IMR-90 (cell line): ENCODE data around the gene PIP5K1C. TPM values are rescaled to one million over a fixed set of nuclear protein-coding genes. Genes with fewer than 3 reads are reported as not detected.

Experiments
- ATAC-seq: fragments of 200-7000 bp; cut with Tn5 transposase; 2 replicates; pipeline ENCODE4 v1.9.1; 2020; ENCODE audit warnings: low read depth, mild to moderate bottlenecking, moderate library complexity
- BruUV-seq: library from RNA; stranded (reverse); fragments of 400-500 nt; replicated peaks from 2 replicates; lab custom pipeline; 2021; lab: Mats Ljungman, UMichigan
- CTCF ChIA-PET: fragments of 300-600 bp; formaldehyde crosslinking; extraction: SDS; loops from one replicate; lab custom pipeline; 2021; ENCODE audit warnings: antibody characterized with exemption; lab: Yijun Ruan, JAX
- POLR2A ChIA-PET: fragments of 300-600 bp; sonication (Branson Sonifier 250); formaldehyde crosslinking; loops from one replicate; lab custom pipeline; 2022; ENCODE audit warnings: antibody characterized with exemption; ENCODE audit not compliant: unreplicated experiment; lab: Charles Lee
- DNase-seq: peaks from one replicate; pipeline ENCODE4 v3.0.0; 2013
- H2AFZ ChIP-seq: replicated peaks from 2 replicates; pipeline ENCODE3; 2013; ENCODE audit warnings: low read length, mild to moderate bottlenecking; ENCODE audit not compliant: poor library complexity
- H2AK5ac ChIP-seq: 2 replicates; pipeline ENCODE4 v1.6.1; 2013; ENCODE audit warnings: low read depth, low read length, inconsistent platforms
- H2AK9ac ChIP-seq: replicated peaks from 2 replicates; pipeline ENCODE3; 2013; ENCODE audit warnings: mild to moderate bottlenecking, low read depth, low read length, moderate library complexity; ENCODE audit not compliant: poor library complexity
- H2BK120ac ChIP-seq: 2 replicates; pipeline ENCODE4 v1.6.1; 2013; ENCODE audit warnings: low read depth, low read length, inconsistent platforms
- H2BK15ac ChIP-seq: 3 replicates; pipeline ENCODE4 v1.6.1; 2013; ENCODE audit warnings: low read depth, low read length, inconsistent platforms
- H2BK20ac ChIP-seq: 2 replicates; pipeline ENCODE4 v1.6.1; 2013; ENCODE audit warnings: low read depth, mild to moderate bottlenecking, inconsistent platforms, low read length, moderate library complexity
- H2BK5ac ChIP-seq: 2 replicates; pipeline ENCODE4 v1.6.1; 2013; ENCODE audit warnings: mild to moderate bottlenecking, low read depth, low read length, inconsistent platforms; ENCODE audit not compliant: poor library complexity, severe bottlenecking
- H3K14ac ChIP-seq: replicated peaks from 2 replicates; pipeline ENCODE4 v1.6.1; 2013; ENCODE audit warnings: low read depth, low read length, inconsistent platforms
- H3K18ac ChIP-seq: 2 replicates; pipeline ENCODE4 v1.6.1; 2013; ENCODE audit warnings: low read depth, low read length, control low read depth
- H3K23ac ChIP-seq: 2 replicates; pipeline ENCODE4 v1.6.1; 2013; ENCODE audit warnings: low read depth, low read length, inconsistent platforms
- H3K27ac ChIP-seq: 2 replicates; pipeline ENCODE4 v1.5.1; 2013; ENCODE audit warnings: mild to moderate bottlenecking, control low read depth, low read length; ENCODE audit not compliant: insufficient read depth
- H3K27me3 ChIP-seq: 2 replicates; pipeline ENCODE4 v1.6.1; 2013; ENCODE audit warnings: low read length; ENCODE audit not compliant: control insufficient read depth, insufficient read depth
- H3K36me3 ChIP-seq: 2 replicates; pipeline ENCODE4 v1.6.1; 2013; ENCODE audit warnings: low read length, mixed read lengths; ENCODE audit not compliant: control insufficient read depth, insufficient read depth
- H3K4ac ChIP-seq: 2 replicates; pipeline ENCODE4 v1.6.1; 2013; ENCODE audit warnings: low read depth, low read length, inconsistent platforms
- H3K4me1 ChIP-seq: 2 replicates; pipeline ENCODE4 v1.6.1; 2013; ENCODE audit warnings: low read length, mixed read lengths; ENCODE audit not compliant: control insufficient read depth, insufficient read depth
- H3K4me2 ChIP-seq: 2 replicates; pipeline ENCODE4 v1.6.1; 2013; ENCODE audit warnings: low read depth, mild to moderate bottlenecking, control low read depth, low read length, moderate library complexity
- H3K4me3 ChIP-seq: 2 replicates; pipeline ENCODE4 v1.5.1; 2013; ENCODE audit warnings: low read depth, mild to moderate bottlenecking, control low read depth, low read length, moderate library complexity; ENCODE audit not compliant: insufficient read depth
- H3K56ac ChIP-seq: 2 replicates; pipeline ENCODE4 v1.6.1; 2013; ENCODE audit warnings: low read length, inconsistent platforms; ENCODE audit not compliant: insufficient read depth; ENCODE audit errors: extremely low read depth
- H3K79me1 ChIP-seq, 2 experiments: 2 replicates each; pipeline ENCODE4 v1.6.1; 2013; ENCODE audit warnings: low read length in 2 of 2, inconsistent platforms in 1 of 2, low read depth in 1 of 2
- H3K9ac ChIP-seq: 2 replicates; pipeline ENCODE4 v1.6.1; 2013; ENCODE audit warnings: low read depth, low read length, control low read depth
- H3K9me1 ChIP-seq: 2 replicates; pipeline ENCODE4 v1.6.1; 2013; ENCODE audit warnings: low read length, inconsistent platforms; ENCODE audit not compliant: insufficient read depth
- H3K9me3 ChIP-seq: 2 replicates; pipeline ENCODE4 v1.6.1; 2013; ENCODE audit warnings: low read length; ENCODE audit not compliant: control insufficient read depth, insufficient read depth
- H4K20me1 ChIP-seq: 2 replicates; pipeline ENCODE4 v1.6.1; 2013; ENCODE audit warnings: low read length, inconsistent platforms; ENCODE audit not compliant: insufficient read depth
- H4K5ac ChIP-seq: 2 replicates; pipeline ENCODE4 v1.6.1; 2013; ENCODE audit warnings: mild to moderate bottlenecking, low read depth, low read length, control low read depth
- H4K8ac ChIP-seq, 2 experiments: 2 replicates each; pipeline ENCODE4 v1.6.1; 2013; ENCODE audit warnings: low read depth in 2 of 2, low read length in 2 of 2, control low read depth in 1 of 2, inconsistent platforms in 1 of 2
- H4K91ac ChIP-seq: 2 replicates; pipeline ENCODE4 v1.6.1; 2013; ENCODE audit warnings: low read depth, low read length, inconsistent platforms; ENCODE audit not compliant: insufficient read depth
- BHLHE40 ChIP-seq: fragments of 150-350 bp; IDR thresholded peaks from 2 replicates; pipeline ENCODE4 v1.6.1; 2016; ENCODE audit warnings: mild to moderate bottlenecking, low read depth, low read length
- CEBPB ChIP-seq: IDR thresholded peaks from 2 replicates; pipeline ENCODE4 v1.6.1; 2012; ENCODE audit warnings: low read depth, low read length, improper control_type of control experiment
- CHD1 ChIP-seq: IDR thresholded peaks from 2 replicates; pipeline ENCODE4 v1.6.1; 2012; ENCODE audit warnings: low read depth, low read length, improper control_type of control experiment
- CTCF ChIP-seq: conservative IDR thresholded peaks from 2 replicates; pipeline ENCODE4 v1.5.1; 2012; ENCODE audit warnings: mild to moderate bottlenecking, low read depth, low read length, improper control_type of control experiment
- ELK1 ChIP-seq: fragments of 150-350 bp; IDR thresholded peaks from 2 replicates; pipeline ENCODE4 v1.6.1; 2016; ENCODE audit warnings: low read depth, mild to moderate bottlenecking, low read length, moderate library complexity, borderline replicate concordance
- FOS ChIP-seq: fragments of 150-350 bp; IDR thresholded peaks from 2 replicates; pipeline ENCODE4 v1.6.1; 2016; ENCODE audit warnings: low read depth, low read length
- MAFK ChIP-seq: IDR thresholded peaks from 2 replicates; pipeline ENCODE4 v1.6.1; 2012; ENCODE audit warnings: low read depth, low read length, improper control_type of control experiment
- MAZ ChIP-seq: IDR thresholded peaks from 2 replicates; pipeline ENCODE4 v1.6.1; 2012; ENCODE audit warnings: low read depth, mild to moderate bottlenecking, low read length, improper control_type of control experiment, moderate library complexity, borderline replicate concordance
- MXI1 ChIP-seq: IDR thresholded peaks from 2 replicates; pipeline ENCODE4 v1.6.1; 2012; ENCODE audit warnings: low read depth, mild to moderate bottlenecking, low read length, moderate library complexity, borderline replicate concordance
- NFE2L2 ChIP-seq: fragments of 150-350 bp; IDR thresholded peaks from 2 replicates; pipeline ENCODE4 v1.6.1; 2016; ENCODE audit warnings: low read depth, mild to moderate bottlenecking, low read length
- POLR2A ChIP-seq: IDR thresholded peaks from 2 replicates; pipeline ENCODE4 v1.6.1; 2012; ENCODE audit warnings: mild to moderate bottlenecking, low read depth, low read length
- RAD21 ChIP-seq: IDR thresholded peaks from 2 replicates; pipeline ENCODE4 v1.6.1; 2012; ENCODE audit warnings: low read length, improper control_type of control experiment
- RCOR1 ChIP-seq: IDR thresholded peaks from 2 replicates; pipeline ENCODE4 v1.6.1; 2012; ENCODE audit warnings: mild to moderate bottlenecking, low read length, improper control_type of control experiment; ENCODE audit not compliant: insufficient replicate concordance
- RFX5 ChIP-seq: IDR thresholded peaks from 2 replicates; pipeline ENCODE4 v1.8.0; 2012; ENCODE audit warnings: low read depth, mild to moderate bottlenecking, low read length, moderate library complexity
- SMC3 ChIP-seq: fragments of 150-350 bp; IDR thresholded peaks from 2 replicates; pipeline ENCODE4 v1.6.1; 2016; ENCODE audit warnings: low read depth, mild to moderate bottlenecking, antibody characterized with exemption, low read length, moderate library complexity
- USF2 ChIP-seq: fragments of 150-350 bp; IDR thresholded peaks from 2 replicates; pipeline ENCODE4 v1.6.1; 2017; ENCODE audit warnings: mild to moderate bottlenecking, antibody characterized with exemption, low read length, low read depth
- WGBS, 2 experiments: methylation state at CpG; one replicate each; pipeline versions ENCODE4 v1.1.5 to v1.1.7; 2013; ENCODE audit warnings: missing lambda C conversion rate in 2 of 2; ENCODE audit not compliant: insufficient read length in 1 of 2; ENCODE audit errors: extremely low coverage in 2 of 2; 5-methylcytosine and 5-hydroxymethylcytosine counted together
- dilution Hi-C: fragments of 300-500 bp; cut with HindIII; formaldehyde crosslinking; loops from one replicate; pipeline ENCODE4 v1.14.3; 2018; ENCODE audit warnings: low sequenced_read_pairs; ENCODE audit not compliant: unreplicated experiment
- in situ Hi-C: fragments of 300-500 bp; cut with MboI; formaldehyde crosslinking; loops from 3 replicates; pipeline ENCODE4 v1.14.3; 2019; ENCODE audit warnings: low sequenced_read_pairs, inconsistent platforms, mixed read lengths
- intact Hi-C: fragments of 100-400 bp; cut with micrococcal nuclease; formaldehyde crosslinking; loops from 2 replicates; pipeline ENCODE4 v1.10.0; 2022
- polyA plus RNA-seq, 3 experiments: library from polyadenylated mRNA; depleted of rRNA; stranded (reverse); fragments of >200 nt; gene quantifications; 2 replicates each; pipeline ENCODE4 v1.2.3, GENCODE V29; 2012; ENCODE audit warnings: low replicate concordance in 1 of 3
- total RNA-seq: library from RNA; depleted of rRNA; stranded (reverse); fragments of >200 nt; gene quantifications from 2 replicates; pipeline ENCODE4 v1.2.3, GENCODE V29; 2012

Gene PIP5K1C
- total and polyA plus RNA-seq, 2 of the 4 experiments (the other 2 are of a cell fraction): 13.6 to 23.3 TPM

GRCh38 chr19:3678188-3678587 lies 22.1 kb downstream of the PIP5K1C start:
- no peak overlapping the region for H4K5ac ChIP-seq
- ATAC-seq (no peak), DNase-seq (no peak)
- no peak overlapping the region for H4K91ac ChIP-seq
- no peaks in the 10 kb centered on the region for H3K27me3 ChIP-seq
- no peak overlapping the region for H2AK9ac ChIP-seq
- ChIA-PET POLR2A (no interaction called here), CTCF (no interaction called here)
- no peak overlapping the region for H3K18ac ChIP-seq
- no peak overlapping the region for H2BK20ac ChIP-seq
- intact Hi-C loops (no loop called here), in situ Hi-C loops (no loop called here), dilution Hi-C loops (no loop called here)
- H3K79me1 ChIP-seq: peaks cover 8 to 77% of the 10 kb centered on the region in 2 experiments
- H3K4ac ChIP-seq: no peak overlapping the region
- H3K9ac ChIP-seq: no peak overlapping the region
- no peak overlapping the region for H3K14ac ChIP-seq
- H3K56ac ChIP-seq: no peak overlapping the region
- no peak overlapping the region for H2BK15ac ChIP-seq
- no peaks in the 10 kb centered on the region for H3K9me3 ChIP-seq
- H2BK120ac ChIP-seq: no peak overlapping the region
- no peak overlapping the region for H3K23ac ChIP-seq
- no peak overlapping the region for H2BK5ac ChIP-seq
- TF ChIP-seq MXI1 (no peak), NFE2L2 (no peak), USF2 (no peak), RFX5 (no peak), CHD1 (no peak), CTCF (no peak), FOS (no peak), BHLHE40 (no peak), RCOR1 (no peak), MAFK (no peak), MAZ (no peak), POLR2A (no peak), RAD21 (no peak), ELK1 (no peak), CEBPB (no peak), SMC3 (no peak)
- peaks cover 13% of the 10 kb centered on the region; the same call in 1 of the 2 replicates for H3K36me3 ChIP-seq
- no peak overlapping the region for H2AK5ac ChIP-seq
- H4K8ac ChIP-seq: no peak overlapping the region
- no peak overlapping the region for H2AFZ ChIP-seq
- no peak overlapping the region for H3K4me2 ChIP-seq
- no peak overlapping the region for H3K27ac ChIP-seq
- peaks cover 56% of the 10 kb centered on the region for H4K20me1 ChIP-seq
- peaks cover 9% of the 10 kb centered on the region; the same call in 1 of the 2 replicates for H3K4me1 ChIP-seq
- H3K4me3 ChIP-seq: no peak overlapping the region
- H3K9me1 ChIP-seq: peaks cover 13% of the 10 kb centered on the region; the same call in 1 of the 2 replicates
- WGBS, 2 experiments: 94 to 100% methylated on average over 1 to 3 of the region's 3 CpGs
- BruUV-seq: no TSS peak
